Measurements from ENCODE around the gene GUCA2A. TPM values are rescaled to one million over a fixed set of nuclear protein-coding genes. Genes with fewer than 3 reads are reported as not detected.

GUCA2A gene
- total RNA-seq, 2 experiments from 2014 or later: not detected

Other genes starting within 250 kb of the GUCA2A start
- 10 to 100 TPM; 13.2 to 13.4 TPM for gene HIVEP3, start 245.8 kb downstream of the GUCA2A start, total RNA-seq
- not detected for gene GUCA2B, start 11.3 kb downstream of the GUCA2A start, total RNA-seq
- 10 to 100 TPM; 35.6 to 37.2 TPM for gene FOXJ3, start 170.5 kb upstream of the GUCA2A start, total RNA-seq
- 1 to 10 TPM; 1.2 TPM for gene RIMKLA, start 216.0 kb upstream of the GUCA2A start, total RNA-seq